MM.1S (cell line): Measurements from ENCODE around the gene PRMT9.

ENCODE experiments used
- DNase-seq: peaks from one replicate; pipeline ENCODE4 v3.0.0-alpha.2; 2015
- H2AFZ ChIP-seq: fragments of 300-600 bp; sonication (generic); 2 replicates; pipeline ENCODE4 v1.6.0; 2016; ENCODE audit warnings: antibody characterized with exemption, low read length
- H3F3A ChIP-seq: fragments of 300-600 bp; sonication (generic); 2 replicates; pipeline ENCODE4 v1.6.1; 2016; ENCODE audit warnings: mild to moderate bottlenecking, antibody characterized with exemption, low read length, moderate library complexity, mixed read lengths; ENCODE audit not compliant: insufficient read depth
- H3K27ac ChIP-seq: fragments of 300-600 bp; sonication (generic); 2 replicates; pipeline ENCODE4 v1.5.1; 2016; ENCODE audit warnings: mild to moderate bottlenecking, low read length
- H3K27me3 ChIP-seq: fragments of 300-600 bp; sonication (generic); replicated peaks from 2 replicates; pipeline ENCODE4 v1.6.0; 2016; ENCODE audit warnings: low read length; ENCODE audit not compliant: insufficient read depth
- H3K36me3 ChIP-seq: fragments of 300-600 bp; sonication (generic); replicated peaks from 2 replicates; pipeline ENCODE4 v1.6.1; 2016; ENCODE audit warnings: mild to moderate bottlenecking, low read length, mixed read lengths; ENCODE audit not compliant: insufficient read depth
- H3K4me1 ChIP-seq: fragments of 300-600 bp; sonication (generic); 2 replicates; pipeline ENCODE4 v1.6.1; 2016; ENCODE audit warnings: low read length, mixed read lengths
- H3K4me2 ChIP-seq: fragments of 300-600 bp; sonication (generic); 2 replicates; pipeline ENCODE4 v1.6.0; 2016; ENCODE audit warnings: low read depth, low read length
- H3K4me3 ChIP-seq: fragments of 300-600 bp; sonication (generic); 2 replicates; pipeline ENCODE4 v1.5.1; 2016; ENCODE audit warnings: low read length, mixed read lengths
- H3K79me2 ChIP-seq: fragments of 300-600 bp; sonication (generic); 2 replicates; pipeline ENCODE4 v1.6.1; 2016; ENCODE audit warnings: mixed run types, low read length, mixed read lengths
- H3K9ac ChIP-seq: fragments of 300-600 bp; sonication (generic); 2 replicates; pipeline ENCODE4 v1.6.1; 2016; ENCODE audit warnings: low read length, mixed read lengths
- H3K9me2 ChIP-seq: fragments of 300-600 bp; sonication (generic); replicated peaks from 2 replicates; pipeline ENCODE4 v1.6.1; 2016; ENCODE audit warnings: mild to moderate bottlenecking, low read length, mixed read lengths; ENCODE audit not compliant: insufficient read depth
- H3K9me3 ChIP-seq: fragments of 300-600 bp; sonication (generic); replicated peaks from 2 replicates; pipeline ENCODE4 v1.6.1; 2016; ENCODE audit warnings: mild to moderate bottlenecking, low read length, mixed read lengths; ENCODE audit not compliant: insufficient read depth
- H4K20me1 ChIP-seq: fragments of 300-600 bp; sonication (generic); 2 replicates; pipeline ENCODE4 v1.6.1; 2016; ENCODE audit warnings: mild to moderate bottlenecking, low read length, moderate library complexity, mixed read lengths; ENCODE audit not compliant: insufficient read depth
- EZH2 ChIP-seq: fragments of 300-600 bp; sonication (generic); optimal IDR thresholded peaks from 2 replicates; pipeline ENCODE3; 2017; ENCODE audit warnings: low read depth, mild to moderate bottlenecking, antibody characterized with exemption, low read length, mixed read lengths
- EZH2phosphoT487 ChIP-seq: fragments of 300-600 bp; sonication (generic); IDR thresholded peaks from 2 replicates; pipeline ENCODE4 v1.6.1; 2018; ENCODE audit warnings: antibody characterized with exemption, low read length
- TF ChIP-seq, protein P1 (sequence below): fragments of 300-600 bp; sonication (generic); IDR thresholded peaks from 2 replicates; pipeline ENCODE4 v1.5.1; 2016; ENCODE audit warnings: antibody characterized with exemption, low read length, mixed read lengths

PRMT9 gene

GRCh38 chr4:147597561-147597960 lies 86.4 kb downstream of the PRMT9 start:
- H3K79me2 ChIP-seq: no peaks in the 10 kb centered on the region
- no peak overlapping the region for H3K9ac ChIP-seq
- H3K27ac ChIP-seq: no peak overlapping the region
- H3K9me2 ChIP-seq: no peaks in the 10 kb centered on the region
- H4K20me1 ChIP-seq: no peaks in the 10 kb centered on the region
- H3K4me3 ChIP-seq: no peak overlapping the region
- DNase-seq: no peak
- no peaks in the 10 kb centered on the region for H3K27me3 ChIP-seq
- no peaks in the 10 kb centered on the region for H3K36me3 ChIP-seq
- H3K4me2 ChIP-seq: no peak overlapping the region
- H2AFZ ChIP-seq: no peak overlapping the region
- H3K9me3 ChIP-seq: no peaks in the 10 kb centered on the region
- no peaks in the 10 kb centered on the region for H3K4me1 ChIP-seq
- no peaks in the 10 kb centered on the region for H3F3A ChIP-seq
- no peak for TF ChIP-seq EZH2phosphoT487

GRCh38 chr4:147596981-147597380 lies 87.0 kb downstream of the PRMT9 start:
- DNase-seq: no peak
- no peak overlapping the region for H3K4me3 ChIP-seq
- H3K79me2 ChIP-seq: no peaks in the 10 kb centered on the region
- H3F3A ChIP-seq: no peaks in the 10 kb centered on the region
- H3K36me3 ChIP-seq: no peaks in the 10 kb centered on the region
- no peak overlapping the region for H3K9ac ChIP-seq
- H3K27me3 ChIP-seq: no peaks in the 10 kb centered on the region
- no peak overlapping the region for H2AFZ ChIP-seq
- H3K27ac ChIP-seq: no peak overlapping the region
- no peak overlapping the region for H3K4me2 ChIP-seq
- TF ChIP-seq, protein P1, sequence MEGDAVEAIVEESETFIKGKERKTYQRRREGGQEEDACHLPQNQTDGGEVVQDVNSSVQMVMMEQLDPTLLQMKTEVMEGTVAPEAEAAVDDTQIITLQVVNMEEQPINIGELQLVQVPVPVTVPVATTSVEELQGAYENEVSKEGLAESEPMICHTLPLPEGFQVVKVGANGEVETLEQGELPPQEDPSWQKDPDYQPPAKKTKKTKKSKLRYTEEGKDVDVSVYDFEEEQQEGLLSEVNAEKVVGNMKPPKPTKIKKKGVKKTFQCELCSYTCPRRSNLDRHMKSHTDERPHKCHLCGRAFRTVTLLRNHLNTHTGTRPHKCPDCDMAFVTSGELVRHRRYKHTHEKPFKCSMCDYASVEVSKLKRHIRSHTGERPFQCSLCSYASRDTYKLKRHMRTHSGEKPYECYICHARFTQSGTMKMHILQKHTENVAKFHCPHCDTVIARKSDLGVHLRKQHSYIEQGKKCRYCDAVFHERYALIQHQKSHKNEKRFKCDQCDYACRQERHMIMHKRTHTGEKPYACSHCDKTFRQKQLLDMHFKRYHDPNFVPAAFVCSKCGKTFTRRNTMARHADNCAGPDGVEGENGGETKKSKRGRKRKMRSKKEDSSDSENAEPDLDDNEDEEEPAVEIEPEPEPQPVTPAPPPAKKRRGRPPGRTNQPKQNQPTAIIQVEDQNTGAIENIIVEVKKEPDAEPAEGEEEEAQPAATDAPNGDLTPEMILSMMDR: no peak
- TF ChIP-seq EZH2 (no peak), EZH2phosphoT487 (no peak)
- H3K4me1 ChIP-seq: no peaks in the 10 kb centered on the region
- H3K9me3 ChIP-seq: no peaks in the 10 kb centered on the region
- no peaks in the 10 kb centered on the region for H4K20me1 ChIP-seq
- H3K9me2 ChIP-seq: no peaks in the 10 kb centered on the region

GRCh38 chr4:147596377-147596776 lies 87.6 kb downstream of the PRMT9 start:
- no peak overlapping the region for H3K4me2 ChIP-seq
- H2AFZ ChIP-seq: no peak overlapping the region
- no peaks in the 10 kb centered on the region for H3K27me3 ChIP-seq
- H3K9ac ChIP-seq: no peak overlapping the region
- H3K9me3 ChIP-seq: no peaks in the 10 kb centered on the region
- no peak overlapping the region for H3K27ac ChIP-seq
- H4K20me1 ChIP-seq: no peaks in the 10 kb centered on the region
- H3K4me1 ChIP-seq: no peaks in the 10 kb centered on the region
- H3K36me3 ChIP-seq: no peaks in the 10 kb centered on the region
- H3K79me2 ChIP-seq: no peaks in the 10 kb centered on the region
- H3K9me2 ChIP-seq: no peaks in the 10 kb centered on the region
- DNase-seq: no peak
- TF ChIP-seq EZH2 (no peak), EZH2phosphoT487 (no peak)
- TF ChIP-seq, protein P1: no peak
- no peak overlapping the region for H3K4me3 ChIP-seq
- no peaks in the 10 kb centered on the region for H3F3A ChIP-seq

GRCh38 chr4:147594578-147594977 lies 89.4 kb downstream of the PRMT9 start:
- Histone ChIP-seq H3K4me2 (no peak overlapping the region), H3K79me2 (no peaks in the 10 kb centered on the region), H3K9me2 (no peaks in the 10 kb centered on the region), H3K27ac (no peak overlapping the region), H3K9me3 (no peaks in the 10 kb centered on the region), H2AFZ (no peak overlapping the region), H3K27me3 (no peaks in the 10 kb centered on the region), H3K9ac (no peak overlapping the region), H3K4me3 (no peak overlapping the region), H3K36me3 (no peaks in the 10 kb centered on the region), H3F3A (no peaks in the 10 kb centered on the region), H4K20me1 (no peaks in the 10 kb centered on the region), H3K4me1 (no peaks in the 10 kb centered on the region)
- DNase-seq: no peak
- TF ChIP-seq, protein P1: no peak
- TF ChIP-seq EZH2 (no peak), EZH2phosphoT487 (no peak)
